ENCODE measurements around the gene THRA.
"Not testable (repeated sequence)": the region's sequence is repeated elsewhere in the genome, so short reads cannot be mapped to it uniquely, and the experiment has no call there.

THRA gene

DNA sequence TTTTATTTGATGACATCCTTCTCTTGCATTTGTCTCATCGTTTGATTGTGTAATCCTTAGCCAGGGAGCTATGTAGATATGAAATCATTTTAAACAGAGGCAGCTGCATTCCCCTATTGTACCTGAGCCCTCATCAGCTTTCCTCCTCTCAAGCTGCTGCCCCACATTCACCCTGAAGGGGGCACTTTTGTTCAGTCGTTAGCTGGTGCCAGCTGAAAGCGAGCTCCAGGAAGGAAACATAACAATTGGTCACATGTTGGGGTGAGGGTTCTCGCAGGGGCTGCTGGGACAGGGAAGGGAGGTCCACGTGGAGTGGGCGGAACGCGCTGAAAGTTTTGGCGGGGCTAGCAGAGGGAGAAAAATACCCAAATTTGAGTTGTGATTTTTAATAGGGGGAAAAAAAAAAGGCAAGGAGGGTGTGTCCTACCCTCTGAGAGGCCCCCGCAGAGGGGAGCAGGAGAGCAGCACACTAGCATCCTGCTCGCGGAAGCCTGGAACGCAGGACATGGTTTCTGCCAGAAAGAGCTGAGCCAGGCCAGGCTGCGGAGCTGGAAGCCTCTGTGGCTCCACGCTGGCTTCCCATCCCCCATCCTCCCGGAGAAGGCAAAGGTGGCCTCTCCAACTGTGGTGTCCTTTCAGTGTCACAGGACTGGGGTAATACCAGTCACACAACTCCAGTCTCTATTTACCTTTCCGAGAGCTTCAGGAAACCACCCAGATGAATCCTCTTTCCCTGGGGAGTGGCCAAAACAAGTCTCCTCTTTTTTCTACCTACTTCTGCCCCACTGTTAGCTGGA lies 50.5 kb downstream of the THRA start:
- DNase-seq (ENCODE audit: low spot score): peak; percentile 95

DNA sequence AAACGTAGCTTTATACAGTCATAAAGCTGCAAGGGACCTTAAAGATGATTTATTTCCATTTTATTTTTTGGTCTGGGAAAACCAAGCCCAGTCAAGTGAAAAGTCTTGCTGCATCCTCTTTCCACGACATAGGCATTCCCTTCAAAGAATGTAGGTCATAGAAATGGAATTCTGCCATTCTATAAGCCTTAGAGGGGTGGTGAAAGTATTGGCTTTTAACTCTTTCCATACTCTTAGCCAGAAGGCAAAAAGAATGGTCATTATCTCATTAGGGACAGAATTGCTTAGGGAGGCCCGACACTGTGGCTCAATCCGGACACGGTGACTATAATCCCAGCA lies 51.1 kb downstream of the THRA start:
- no peak for DNase-seq (ENCODE audit: low spot score)

DNA sequence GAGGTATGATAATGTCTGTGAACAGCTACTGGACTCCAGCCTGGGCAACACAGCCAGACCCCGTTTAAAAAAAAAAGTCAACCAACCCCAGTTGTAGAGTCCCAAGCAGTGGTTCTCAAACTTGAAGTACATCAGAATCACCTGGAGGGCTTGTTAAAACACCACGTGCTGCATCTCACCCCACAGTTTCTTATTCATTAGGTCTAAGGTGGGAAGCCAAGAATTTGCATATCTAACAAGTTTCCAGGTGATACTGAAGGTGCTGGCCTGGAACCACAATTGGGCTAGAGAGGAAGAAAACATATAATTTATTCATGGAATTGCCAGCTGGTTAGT lies 52.3 kb downstream of the THRA start:
- no peak for DNase-seq (ENCODE audit: low spot score)

DNA sequence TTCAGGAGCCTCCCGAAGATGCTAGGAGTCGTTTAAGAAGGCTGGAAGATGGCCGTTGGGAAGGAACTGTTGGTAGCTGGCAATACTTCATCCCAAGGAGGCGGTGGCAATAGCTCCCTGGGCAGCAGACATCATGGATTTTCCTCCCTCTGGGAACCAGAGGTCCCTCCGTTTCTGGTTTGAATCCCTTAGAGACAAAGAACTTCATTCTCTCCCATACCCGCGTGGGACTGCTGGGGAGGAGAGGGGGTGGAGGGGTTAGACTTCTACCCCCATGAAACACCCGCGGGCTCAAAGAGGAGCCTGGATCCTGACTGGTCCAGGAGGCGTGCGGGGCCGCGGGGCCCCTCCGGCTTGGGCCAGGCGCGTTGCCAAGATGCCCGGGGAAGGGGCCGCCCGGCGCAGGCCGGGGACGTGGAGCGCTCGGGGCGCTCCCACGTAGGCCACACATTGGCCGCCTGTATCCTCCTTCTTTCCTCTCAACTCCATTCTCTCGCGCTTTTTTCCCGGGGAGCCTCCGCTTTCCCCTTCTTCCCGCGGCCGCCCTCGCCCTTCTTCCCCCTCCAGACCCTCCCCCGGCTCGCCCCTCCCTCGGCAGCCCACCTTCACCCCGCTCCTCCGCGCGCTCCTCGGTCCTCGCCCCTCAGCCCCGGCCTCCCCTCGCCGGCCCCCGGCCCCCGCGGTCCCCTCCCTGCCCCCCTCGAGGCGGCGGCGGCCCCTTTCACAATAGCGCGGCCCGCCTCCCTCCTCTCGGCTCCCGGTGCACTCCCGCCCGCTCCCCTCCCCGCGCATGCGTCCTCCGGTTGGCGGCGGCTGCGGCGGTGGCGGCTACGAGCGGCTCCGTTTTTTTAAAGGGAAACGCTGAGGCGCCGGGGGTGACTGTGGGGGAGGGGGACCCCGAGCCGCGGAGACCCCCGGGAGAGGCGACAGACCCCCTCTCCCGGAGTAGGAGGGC lies 58.7 kb downstream of the THRA start, which contains the start of gene MSL1:
TSS of gene MSL1 (plus strand) at position 791 of the 955 bp plus-strand sequence. CDS start 642 bp downstream, outside the sequence.
- DNase-seq (ENCODE audit: low spot score): peak; percentile 98

DNA sequence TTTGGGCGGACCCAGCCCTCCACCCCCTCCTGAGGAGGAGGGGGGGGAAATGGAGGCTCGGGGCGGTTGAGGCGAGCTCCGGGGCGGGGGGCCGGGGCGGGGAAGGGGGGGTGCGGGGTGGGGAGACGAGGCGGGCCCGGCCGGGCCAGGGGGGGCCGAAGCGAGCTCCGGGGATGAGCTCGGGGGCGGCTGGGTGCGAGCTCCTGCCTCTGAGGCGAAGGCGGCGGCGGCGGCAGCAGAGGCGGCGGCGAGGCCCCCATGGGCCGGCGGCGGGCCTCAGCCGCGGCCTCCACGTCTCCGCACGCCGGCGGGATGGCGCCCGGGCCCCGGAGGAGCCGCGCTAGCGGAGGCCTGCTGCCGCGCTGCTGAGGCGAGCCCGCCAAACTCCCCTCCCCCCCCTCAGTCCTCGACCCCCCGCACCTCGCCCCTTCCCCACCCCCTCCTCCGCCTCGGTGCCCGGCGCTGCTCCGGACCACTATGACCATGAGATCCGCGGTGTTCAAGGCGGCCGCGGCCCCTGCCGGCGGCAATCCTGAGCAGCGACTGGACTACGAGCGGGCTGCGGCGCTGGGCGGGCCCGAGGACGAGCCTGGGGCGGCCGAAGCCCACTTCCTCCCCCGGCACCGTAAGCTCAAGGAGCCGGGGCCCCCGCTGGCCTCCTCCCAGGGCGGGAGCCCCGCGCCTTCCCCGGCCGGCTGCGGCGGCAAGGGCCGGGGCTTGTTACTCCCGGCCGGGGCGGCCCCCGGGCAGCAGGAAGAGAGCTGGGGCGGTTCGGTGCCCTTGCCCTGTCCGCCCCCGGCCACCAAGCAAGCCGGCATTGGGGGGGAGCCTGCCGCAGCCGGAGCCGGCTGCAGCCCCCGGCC lies 59.6 kb downstream of the THRA start:
- DNase-seq (ENCODE audit: low spot score): peak; percentile 73

DNA sequence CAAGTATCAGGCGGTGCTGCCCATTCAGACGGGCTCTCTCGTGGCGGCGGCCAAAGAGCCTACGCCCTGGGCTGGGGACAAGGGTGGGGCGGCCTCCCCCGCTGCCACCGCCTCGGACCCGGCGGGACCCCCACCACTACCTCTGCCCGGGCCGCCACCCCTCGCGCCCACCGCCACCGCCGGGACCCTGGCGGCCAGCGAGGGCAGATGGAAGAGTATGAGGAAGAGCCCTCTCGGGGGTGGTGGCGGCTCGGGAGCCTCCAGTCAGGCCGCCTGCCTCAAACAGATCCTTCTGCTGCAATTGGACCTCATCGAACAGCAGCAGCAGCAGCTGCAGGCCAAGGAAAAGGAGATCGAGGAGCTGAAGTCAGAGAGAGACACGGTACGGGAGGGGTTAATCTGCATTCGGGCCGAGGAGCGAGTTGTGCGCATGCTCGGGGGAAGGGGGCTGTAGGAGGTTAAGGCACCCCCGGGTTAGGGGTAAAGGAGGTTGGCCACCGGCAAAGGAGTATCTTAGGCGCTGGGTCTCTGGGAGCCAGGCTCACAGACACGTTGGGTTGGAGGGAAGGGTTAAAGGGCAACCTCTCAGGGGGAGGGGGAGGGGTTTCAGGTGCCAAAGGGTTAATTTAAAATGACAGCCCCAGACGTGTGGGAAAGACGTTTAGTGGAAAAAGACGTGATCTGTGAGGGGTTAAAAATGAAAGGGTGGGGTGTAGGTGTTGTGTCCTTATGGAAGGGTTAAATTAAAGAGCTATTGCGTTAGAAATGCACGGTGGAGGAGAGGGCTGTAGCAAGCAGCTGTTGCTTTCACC lies 60.4 kb downstream of the THRA start:
- DNase-seq (ENCODE audit: low spot score): peak; percentile 86

DNA sequence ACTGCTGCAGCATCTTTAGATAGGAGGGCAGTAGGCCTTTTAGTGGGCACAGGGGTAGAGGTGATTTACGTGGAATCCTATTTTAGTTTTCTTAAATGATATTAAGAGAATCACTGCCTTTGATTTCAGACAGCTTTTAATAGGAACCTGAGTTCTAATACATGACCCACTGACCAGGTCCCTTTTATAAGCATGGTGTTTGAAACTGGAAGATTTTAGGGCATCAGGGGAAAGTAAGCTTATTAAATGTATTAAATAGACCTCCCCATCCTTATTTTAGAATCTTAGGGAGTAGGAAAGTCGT lies 61.0 kb downstream of the THRA start:
- DNase-seq (ENCODE audit: low spot score): no peak

DNA sequence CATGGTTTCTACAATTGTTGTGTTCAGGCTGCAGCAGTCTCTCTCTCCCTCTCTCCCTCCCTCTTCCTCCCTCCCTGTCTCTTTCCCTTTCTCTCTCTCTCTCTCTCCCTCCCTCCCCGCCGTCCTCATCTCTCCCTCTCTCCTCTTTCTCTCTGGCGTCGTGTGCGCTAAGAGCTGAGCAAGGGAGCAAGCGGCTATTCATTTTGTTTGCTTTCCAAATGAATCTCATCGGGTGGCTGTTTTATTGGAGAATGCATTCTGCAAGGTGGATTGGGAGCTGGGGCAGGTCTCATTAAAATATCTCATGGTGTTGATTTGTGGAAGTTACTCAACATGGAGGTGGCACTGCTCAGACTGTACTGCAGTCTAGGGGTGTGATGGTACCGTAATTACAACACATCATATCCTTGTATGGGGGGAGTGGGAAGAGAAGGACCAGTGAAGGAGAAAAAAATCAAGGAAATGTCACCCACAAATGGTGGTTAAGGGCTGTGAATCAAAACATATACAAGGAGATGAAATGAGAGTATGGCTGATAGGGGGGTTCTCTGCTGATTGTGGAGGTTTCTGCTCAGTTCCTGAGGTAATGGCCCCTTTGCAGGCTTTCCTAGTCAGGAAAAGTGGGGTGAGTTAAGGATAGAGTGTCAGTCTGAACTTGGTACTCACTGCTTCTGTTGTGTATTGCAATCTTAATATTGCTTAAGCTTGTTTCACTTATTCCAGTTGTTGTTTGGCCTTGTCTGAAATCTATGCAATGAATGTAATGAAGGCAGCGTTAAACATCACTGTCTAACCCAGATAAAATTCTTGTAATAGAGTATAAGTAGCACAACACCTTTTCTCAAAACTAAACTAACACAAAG lies 61.7 kb downstream of the THRA start:
- no peak for DNase-seq (ENCODE audit: low spot score)

DNA sequence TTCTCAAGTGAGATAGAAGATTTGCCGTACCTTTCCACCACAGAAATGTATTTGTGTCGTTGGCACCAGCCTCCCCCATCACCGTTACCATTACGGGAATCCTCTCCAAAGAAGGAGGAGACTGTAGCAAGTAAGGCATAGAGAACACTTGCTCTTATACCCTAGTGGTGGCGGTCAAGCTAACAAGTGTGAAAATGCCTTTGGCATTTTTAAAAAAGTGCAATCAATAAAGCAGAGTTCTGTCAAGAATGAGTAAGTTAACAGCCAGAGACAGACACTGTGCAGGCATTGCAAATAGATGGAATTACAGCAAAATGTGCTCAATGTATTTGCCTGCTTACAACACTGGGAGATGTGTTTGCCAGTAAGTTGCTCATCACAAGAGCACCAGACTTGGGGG lies 66.7 kb downstream of the THRA start:
- DNase-seq (ENCODE audit: low spot score): no peak

DNA sequence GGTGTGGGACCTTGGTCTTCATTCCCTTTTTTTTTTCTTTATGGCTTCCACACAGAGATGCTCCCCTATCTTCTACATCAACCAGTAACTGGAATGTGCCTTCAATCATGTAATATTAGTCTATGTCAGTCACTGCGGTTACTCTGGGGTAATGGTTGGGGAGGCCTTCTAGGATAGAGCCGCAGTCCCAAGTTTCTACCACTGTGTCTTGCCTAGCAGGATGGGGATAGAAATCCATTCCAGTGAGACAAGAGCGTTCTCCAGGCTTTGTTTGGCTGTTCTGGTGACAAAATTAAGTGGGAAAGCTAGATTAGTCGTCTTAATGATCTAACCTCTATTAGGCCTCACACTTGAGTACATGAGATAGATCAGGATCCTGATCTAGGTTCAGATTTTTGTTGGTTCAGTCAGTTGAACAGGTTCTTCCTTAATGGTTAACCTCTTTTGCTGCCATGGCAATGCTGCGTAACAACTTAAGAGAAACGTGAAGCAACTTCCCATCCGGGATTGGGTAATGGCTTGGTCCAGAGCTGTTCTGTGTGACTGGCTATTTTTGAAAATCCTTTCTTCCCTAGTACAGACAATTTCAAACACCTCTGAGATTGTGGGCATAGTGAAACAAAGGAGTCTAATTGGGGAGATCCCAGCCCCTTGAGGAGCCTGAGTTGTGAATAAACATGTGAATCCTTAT lies 67.7 kb downstream of the THRA start:
- no peak for DNase-seq (ENCODE audit: low spot score)

DNA sequence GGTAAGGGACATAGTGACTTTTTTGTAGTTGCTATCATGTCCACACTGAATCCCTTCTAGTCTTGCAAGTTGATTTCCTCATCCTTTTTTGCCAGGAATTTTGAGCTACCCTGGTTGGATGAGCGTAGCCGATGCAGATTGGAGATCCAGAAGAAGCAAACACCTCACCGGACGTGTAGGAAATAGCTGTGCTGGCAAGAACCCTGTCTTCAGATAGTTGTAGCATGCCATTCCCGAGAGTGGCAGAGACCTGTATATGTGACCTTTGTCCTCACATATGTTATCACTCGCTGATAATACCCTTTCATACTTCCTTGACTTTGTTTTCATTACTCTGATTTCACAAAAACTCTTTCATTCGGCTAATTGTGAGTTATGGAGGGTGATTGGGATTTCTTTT lies 71.4 kb downstream of the THRA start:
- no peak for DNase-seq (ENCODE audit: low spot score)

DNA sequence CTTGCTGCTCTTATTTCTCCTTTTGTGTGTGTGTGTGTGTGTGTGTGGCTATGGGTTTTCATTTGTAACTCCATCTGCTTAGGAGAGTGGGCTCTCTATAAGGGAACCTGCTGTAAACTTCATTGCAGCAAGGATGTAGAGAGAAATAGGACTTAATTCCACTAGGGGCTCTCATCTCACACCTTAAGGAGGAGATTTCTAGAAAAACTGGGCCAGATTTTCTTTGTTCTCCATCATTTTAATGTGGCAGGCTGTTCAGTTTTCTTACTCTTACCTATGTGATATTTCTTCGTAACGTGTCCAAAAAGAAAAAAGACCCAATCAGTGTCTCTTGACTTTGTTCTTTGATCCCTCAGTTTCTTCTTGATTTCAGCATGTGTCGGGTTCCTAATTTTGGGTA lies 73.1 kb downstream of the THRA start:
- no peak for DNase-seq (ENCODE audit: low spot score)

DNA sequence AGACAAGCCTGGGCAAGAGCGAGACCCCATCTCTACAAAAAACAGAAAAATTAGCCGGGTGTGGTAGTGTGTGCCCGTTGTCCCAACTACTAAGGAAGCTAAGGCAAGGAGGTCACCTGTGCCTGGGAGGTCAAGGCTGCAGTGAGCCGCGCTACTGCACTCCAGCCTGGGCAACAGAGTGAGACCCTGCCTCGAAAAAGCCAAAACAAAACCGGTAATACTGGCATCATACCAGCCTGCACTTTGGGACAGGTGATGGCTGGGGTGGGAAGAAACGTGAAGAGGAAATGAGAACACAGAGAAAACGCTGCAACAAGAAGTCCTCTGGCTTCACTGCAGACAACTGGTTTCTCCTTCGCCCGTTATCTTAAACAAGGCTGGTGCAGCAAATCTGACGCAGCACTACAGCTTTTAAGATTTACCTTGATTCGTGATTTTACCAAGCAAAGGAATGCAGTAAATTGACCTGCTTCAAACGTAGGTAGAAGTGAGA lies 76.8 kb downstream of the THRA start:
- no peak for DNase-seq (ENCODE audit: low spot score)

DNA sequence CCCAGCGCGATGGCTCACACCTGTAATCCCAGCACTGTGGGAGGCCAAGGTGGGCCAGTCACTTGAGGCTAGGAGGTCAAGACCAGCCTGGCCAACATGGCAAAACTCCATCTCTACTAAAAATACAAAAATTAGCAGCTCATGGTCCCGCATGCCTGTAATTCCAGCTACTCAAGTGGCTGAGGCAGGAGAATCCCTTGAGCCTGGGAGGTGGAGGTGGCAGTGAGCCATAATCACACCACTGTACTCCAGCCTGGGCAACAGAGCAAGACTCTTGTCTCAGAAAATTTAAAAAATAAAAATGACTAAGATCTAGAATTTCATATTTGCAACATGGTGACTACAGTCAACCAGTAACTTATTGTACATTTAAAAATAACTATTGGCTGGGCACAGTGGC lies 80.4 kb downstream of the THRA start:
- DNase-seq (ENCODE audit: low spot score): not testable (repeated sequence)
